Kasumi-1 (cell line): ENCODE results near the gene ATXN2L.
"Not testable (repeated sequence)": the region's sequence is repeated elsewhere in the genome, so short reads cannot be mapped to it uniquely, and the experiment has no call there.

Source experiments
- DNase-seq, 2 experiments: peaks; one replicate each; lab custom pipeline; 2025; lab: John Stamatoyannopoulos, UW

Gene ATXN2L

GRCh38 chr16:28872952-28873351 is 50.2 kb downstream of the ATXN2L start:
- no peak for DNase-seq

- peak in 1 of 2 experiments; percentile 15 for DNase-seq
Measured at GRCh38 chr16:28873543-28874201, 50.9 kb downstream of the ATXN2L start.

- no peak for DNase-seq
Measured at GRCh38 chr16:28874406-28874805, 51.6 kb downstream of the ATXN2L start.

GRCh38 chr16:28875134-28876018 is 52.6 kb downstream of the ATXN2L start:
- DNase-seq, result no peak

GRCh38 chr16:28876019-28876659 is 53.3 kb downstream of the ATXN2L start:
- no peak for DNase-seq

GRCh38 chr16:28876973-28877654 is 54.3 kb downstream of the ATXN2L start:
- DNase-seq, result no peak

- no peak for DNase-seq
Measured at GRCh38 chr16:28877655-28878000, 54.8 kb downstream of the ATXN2L start.

- no peak for DNase-seq
Measured at GRCh38 chr16:28878083-28878926, 55.5 kb downstream of the ATXN2L start, which contains the start of gene ATP2A1. Gene ATP2A1 (plus strand): TSS chr16:28878488. CDS start chr16:28878672, 184 bp downstream.

GRCh38 chr16:28879261-28879840 is 56.6 kb downstream of the ATXN2L start:
- no peak for DNase-seq

GRCh38 chr16:28879841-28880588 is 57.2 kb downstream of the ATXN2L start:
- DNase-seq, result peak; percentile 49 to 57

- no peak for DNase-seq
Measured at GRCh38 chr16:28880589-28880915, 57.8 kb downstream of the ATXN2L start.

- DNase-seq, result no peak
Measured at GRCh38 chr16:28880955-28881354, 58.2 kb downstream of the ATXN2L start.

GRCh38 chr16:28881565-28881964 is 58.8 kb downstream of the ATXN2L start:
- DNase-seq, result not testable (repeated sequence)

- no peak for DNase-seq
Measured at GRCh38 chr16:28882551-28883160, 59.9 kb downstream of the ATXN2L start.

GRCh38 chr16:28883221-28883996 is 60.6 kb downstream of the ATXN2L start:
- DNase-seq, result no peak

- no peak for DNase-seq
Measured at GRCh38 chr16:28884045-28884444, 61.2 kb downstream of the ATXN2L start.
